ENCODE measurements around the gene TDRD9.

TDRD9 gene

GRCh38 chr14:104099096-104100041 is 171.1 kb downstream of the TDRD9 start:
- DNase-seq (ENCODE audit: insufficient read length, low spot score) (no peak), FAIRE-seq (no peak)
- no peak for TF ChIP-seq POLR2A (IDR thresholded peaks at IDR 0.05; ENCODE audit: low read depth, low read length)

- TF ChIP-seq POLR2A (IDR thresholded peaks at IDR 0.05; ENCODE audit: low read depth, low read length), result no peak
- no peak for FAIRE-seq
- no peak for DNase-seq (ENCODE audit: insufficient read length, low spot score)
Observed at GRCh38 chr14:104100171-104101085, 172.2 kb downstream of the TDRD9 start.

- no peak for TF ChIP-seq POLR2A (IDR thresholded peaks at IDR 0.05; ENCODE audit: low read depth, low read length)
- no peak for FAIRE-seq
Observed at GRCh38 chr14:104101086-104101621, 172.9 kb downstream of the TDRD9 start.

DNA sequence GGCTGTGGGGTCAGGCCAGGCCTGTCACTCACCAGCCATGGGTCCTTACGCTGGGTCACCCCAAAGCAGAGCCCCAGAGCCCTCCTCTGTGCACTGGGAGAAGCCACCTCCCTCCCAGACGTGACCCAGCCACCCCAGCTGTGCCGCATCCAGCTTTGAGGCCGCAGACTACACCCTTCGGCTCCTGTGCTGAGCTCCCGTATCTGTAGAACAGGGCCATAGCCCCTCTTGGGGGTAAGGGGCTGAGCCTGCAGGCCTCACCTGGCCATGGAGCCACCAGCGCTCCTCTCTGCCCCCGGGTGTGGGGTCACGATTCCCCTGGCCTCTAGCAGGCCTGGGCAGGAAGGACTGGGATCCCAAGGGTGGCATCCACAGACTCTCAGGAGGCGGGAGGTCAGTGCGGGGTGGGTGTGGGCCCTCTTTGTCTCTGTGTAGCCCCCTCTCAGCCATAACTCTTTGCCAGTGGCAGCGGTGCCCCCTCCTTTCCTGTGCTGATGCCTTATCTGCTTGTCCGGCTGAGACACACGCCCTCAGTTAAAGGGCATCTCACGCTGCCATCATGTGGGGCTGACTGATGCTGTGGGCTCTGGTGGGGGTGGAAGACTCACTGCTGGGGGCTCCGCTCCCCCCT is 173.5 kb downstream of the TDRD9 start:
- no peak for FAIRE-seq
- DNase-seq (ENCODE audit: insufficient read length, low spot score), result no peak
- TF ChIP-seq POLR2A (IDR thresholded peaks at IDR 0.05; ENCODE audit: low read depth, low read length), result no peak

More at GRCh38 chr14:104101086-104101621, 172.9 kb downstream of the TDRD9 start:
- DNase-seq (ENCODE audit: insufficient read length, low spot score), result no peak

Measured in H54 (cell line).